ENCODE results near the gene ARPC4.
A peak's percentile ranks its signal among the peaks of the same experiment; 100 is the strongest.
"Not testable (repeated sequence)": the region's sequence is repeated elsewhere in the genome, so short reads cannot be mapped to it uniquely, and the experiment has no call there.

ARPC4 gene

DNA sequence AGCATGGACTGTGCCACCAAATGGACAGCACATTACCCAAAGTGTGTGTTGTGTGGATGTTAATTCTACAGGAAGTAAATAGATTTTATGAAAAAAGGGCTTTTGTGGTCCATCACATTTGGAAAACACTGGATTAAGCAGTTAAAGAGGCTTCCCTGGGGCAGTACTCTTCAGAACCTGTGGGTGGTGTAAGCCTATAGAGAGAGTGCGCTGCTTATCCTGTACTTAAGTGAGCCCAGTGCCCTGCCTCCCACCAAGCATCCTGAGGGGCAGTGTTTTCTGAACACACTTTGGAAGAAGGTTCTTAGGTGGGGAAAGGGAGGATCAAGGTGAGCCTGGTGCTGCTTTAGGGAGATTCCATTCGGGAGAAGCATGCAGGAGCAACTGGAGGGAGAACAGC lies 28.1 kb downstream of the ARPC4 start:
- DNase-seq (ENCODE audit: low read depth): no peak

DNA sequence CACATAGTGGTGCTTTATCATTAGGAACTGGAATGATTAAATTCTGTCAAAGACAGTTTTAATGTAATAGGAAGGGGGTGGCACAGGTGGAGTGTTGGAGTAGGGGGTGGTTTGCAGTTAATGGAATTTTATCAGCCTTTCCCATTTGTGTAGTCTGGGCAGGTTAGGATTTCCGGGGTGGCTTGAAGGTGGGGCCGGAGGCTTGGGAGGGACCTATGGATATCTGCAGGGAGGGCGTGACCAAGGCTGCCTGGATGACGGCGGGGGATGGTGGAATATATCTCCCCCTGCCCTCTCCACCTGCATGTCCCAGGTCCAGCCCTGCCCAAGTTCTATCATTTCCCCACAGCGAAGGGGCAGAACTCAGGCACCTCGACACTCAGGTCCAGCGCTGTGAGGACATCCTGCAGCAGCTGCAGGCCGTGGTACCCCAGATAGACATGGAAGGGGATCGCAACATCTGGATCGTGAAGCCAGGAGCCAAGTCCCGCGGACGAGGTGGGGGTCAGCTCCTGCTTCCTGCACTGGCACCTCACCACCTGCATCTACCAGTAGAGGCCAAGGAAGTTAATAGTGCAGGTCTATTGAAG lies 32.7 kb downstream of the ARPC4 start:
- DNase-seq (ENCODE audit: low read depth): no peak

DNA sequence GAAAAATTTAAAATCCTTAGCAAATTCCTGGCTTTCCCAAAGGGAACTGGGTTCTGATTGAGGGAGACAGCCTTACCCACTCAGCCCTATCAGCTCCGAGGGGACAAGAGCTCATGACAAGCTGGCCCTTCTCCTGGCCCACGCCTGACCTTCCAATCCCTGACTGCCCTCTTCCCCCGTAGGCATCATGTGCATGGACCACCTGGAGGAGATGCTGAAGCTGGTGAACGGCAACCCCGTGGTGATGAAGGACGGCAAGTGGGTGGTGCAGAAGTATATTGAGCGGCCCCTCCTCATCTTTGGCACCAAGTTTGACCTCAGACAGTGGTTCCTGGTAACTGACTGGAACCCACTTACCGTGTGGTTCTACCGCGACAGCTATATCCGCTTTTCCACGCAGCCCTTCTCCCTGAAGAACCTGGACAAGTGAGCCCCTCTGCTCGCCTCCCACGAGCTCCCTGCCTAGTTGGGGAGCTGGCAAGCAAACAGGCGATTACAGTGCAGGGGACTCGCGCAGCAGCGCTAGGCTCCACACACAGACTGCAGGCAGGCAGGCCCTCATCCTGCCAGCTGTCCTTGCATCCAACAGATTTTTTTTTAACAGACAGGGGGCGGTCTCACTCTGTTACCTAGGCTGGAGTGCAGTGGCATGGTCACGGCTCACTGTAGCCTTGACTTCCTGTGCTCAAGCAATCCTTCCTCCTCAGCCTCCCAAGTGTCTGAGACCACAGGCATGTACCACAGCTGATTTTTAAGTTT lies 34.1 kb downstream of the ARPC4 start:
- no peak for DNase-seq (ENCODE audit: low read depth)

DNA sequence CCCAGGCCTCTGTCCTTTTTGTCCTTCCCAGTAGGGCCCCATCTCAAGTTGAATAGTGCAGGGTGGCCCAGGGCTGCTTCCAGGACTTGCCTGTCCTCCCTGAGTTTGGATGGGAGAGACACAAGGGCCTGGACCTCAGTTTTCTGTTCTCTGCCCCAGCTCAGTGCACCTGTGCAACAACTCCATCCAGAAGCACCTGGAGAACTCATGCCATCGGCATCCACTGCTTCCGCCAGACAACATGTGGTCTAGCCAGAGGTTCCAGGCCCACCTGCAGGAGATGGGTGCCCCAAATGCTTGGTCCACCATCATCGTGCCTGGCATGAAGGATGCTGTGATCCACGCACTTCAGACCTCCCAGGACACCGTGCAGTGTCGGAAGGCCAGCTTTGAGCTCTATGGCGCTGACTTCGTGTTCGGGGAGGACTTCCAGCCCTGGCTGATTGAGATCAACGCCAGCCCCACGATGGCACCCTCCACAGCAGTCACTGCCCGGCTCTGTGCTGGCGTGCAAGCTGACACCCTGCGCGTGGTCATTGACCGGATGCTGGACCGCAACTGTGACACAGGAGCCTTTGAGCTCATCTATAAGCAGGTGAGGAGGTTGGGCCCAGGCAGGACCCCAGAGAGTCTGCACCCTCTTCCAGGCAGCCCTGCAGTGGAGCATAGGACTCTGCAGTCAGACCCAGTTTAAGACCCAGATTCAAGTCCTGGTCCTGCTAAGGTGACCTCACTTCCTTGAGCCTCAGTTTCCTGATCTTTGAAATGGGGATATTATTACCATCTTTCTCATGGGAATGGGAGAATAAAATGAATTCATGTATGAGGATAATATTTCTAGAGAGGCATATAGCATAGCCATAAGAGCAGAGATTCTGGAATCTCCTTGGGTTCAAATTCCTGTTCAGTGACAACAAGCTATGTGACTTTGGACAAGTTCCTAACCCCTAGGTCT lies 36.2 kb downstream of the ARPC4 start:
- no peak for DNase-seq (ENCODE audit: low read depth)

DNA sequence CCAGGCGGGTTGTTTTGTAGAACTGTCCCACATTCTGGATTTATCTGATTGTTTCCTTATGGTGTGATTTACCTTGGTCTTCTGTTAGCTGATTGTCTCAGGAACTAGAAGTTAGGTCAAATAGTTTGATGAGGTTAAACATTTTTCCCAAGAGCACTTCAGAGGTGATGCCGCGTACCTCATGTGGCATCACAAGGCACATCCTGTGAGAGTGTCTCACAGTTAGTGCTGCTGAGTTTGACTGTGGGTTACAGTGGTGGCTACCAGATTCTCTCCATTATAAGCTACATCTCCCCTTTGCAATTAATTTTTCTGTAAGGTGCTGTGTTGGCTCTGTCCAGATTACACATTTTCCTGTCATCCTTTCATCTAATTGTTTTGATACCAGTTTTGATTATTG lies 38.4 kb downstream of the ARPC4 start:
- DNase-seq (ENCODE audit: low read depth): no peak

DNA sequence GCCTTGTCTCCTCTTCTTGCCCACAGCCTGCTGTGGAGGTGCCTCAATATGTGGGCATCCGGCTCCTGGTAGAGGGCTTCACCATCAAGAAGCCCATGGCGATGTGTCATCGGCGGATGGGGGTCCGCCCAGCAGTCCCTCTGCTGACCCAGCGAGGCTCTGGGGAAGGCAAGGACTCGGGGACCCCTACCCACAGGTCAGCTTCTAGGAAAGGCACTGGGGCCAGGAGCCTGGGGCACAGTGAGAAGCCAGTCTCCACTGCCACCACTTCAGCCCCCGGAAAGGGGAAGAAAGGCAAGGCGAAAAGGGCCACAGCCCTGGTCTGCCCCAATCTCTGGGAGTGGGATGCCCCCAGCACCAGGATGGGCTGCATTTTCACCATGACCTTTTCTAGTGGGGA lies 40.2 kb downstream of the ARPC4 start:
- DNase-seq (ENCODE audit: low read depth): no peak

DNA sequence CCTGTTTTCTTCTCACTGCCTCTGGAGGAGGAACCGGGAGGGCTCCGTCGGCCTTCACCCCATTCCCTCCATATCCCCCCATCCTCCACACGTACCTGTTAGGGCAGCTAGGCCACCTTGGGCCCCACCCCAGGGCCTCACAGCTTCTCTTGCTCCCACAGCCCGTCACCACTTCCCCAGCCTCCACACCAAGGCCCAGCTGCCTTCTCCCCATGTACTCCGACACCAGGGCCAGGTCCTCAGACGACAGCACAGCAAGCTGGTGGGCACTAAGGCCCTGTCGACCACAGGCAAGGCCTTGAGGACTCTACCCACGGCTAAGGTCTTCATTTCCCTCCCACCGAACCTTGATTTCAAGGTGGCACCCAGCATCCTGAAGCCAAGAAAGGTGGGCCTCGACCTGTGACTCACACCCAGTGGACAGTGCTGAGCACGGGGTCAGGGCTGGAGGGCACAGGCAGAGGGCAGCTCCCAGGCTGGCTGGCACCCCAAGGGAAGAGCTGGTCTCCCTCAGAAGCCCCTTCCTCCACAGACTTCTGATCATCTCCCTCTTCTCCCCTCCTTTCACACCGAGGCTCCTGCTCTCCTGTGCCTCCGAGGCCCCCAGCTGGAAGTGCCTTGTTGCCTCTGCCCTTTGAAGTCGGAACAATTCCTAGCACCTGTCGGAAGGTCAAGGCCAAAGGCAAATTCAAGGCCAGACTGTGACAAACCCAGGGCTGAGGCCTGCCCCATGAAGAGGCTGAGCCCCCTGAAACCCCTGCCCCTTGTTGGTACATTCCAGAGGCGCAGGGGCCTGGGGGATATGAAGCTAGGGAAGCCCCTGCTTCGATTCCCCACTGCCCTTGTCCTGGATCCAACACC lies 41.9 kb downstream of the ARPC4 start:
- DNase-seq (ENCODE audit: low read depth): no peak

DNA sequence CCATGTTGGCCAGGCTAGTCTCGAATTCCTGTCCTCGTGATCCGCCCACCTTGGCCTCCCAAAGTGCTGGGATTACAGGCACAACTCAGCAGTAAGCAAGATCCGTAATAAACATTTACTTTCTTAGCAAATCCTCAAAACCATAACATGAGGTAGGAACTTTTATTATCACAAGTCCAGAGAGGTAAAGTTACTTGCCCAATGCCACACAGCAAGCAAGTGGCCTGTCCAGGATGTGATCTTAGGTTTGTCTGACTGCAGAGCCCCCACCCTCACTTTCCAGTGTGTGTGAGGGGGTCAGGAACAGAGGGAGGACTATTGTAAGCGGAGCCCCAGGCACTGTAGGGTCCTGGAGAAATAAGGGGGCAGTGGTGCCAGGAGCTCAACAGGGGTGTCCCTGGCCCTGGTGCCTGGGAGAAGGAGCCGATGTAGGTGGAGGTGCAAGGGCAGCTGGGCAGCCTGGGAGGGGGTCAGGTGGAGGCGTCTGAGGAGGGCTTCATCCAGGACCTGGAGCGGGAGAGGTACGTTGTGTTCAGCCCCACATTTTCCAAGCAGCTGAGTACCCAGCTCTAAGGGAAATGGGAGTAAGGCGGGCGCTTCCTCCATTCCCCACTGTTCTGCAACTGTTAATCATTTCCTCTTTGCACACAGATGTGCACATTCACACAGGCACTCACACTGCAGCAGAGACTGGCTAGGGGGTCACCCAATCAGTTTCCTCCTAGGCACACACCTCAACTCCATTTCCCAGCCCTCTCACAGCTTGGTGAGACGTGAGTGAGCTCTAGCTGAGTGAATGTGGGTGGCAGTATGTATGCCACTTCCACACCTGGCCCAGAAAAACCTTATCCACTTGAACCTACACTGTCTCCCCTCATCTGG lies 45.1 kb downstream of the ARPC4 start:
- DNase-seq (ENCODE audit: low read depth): no peak

DNA sequence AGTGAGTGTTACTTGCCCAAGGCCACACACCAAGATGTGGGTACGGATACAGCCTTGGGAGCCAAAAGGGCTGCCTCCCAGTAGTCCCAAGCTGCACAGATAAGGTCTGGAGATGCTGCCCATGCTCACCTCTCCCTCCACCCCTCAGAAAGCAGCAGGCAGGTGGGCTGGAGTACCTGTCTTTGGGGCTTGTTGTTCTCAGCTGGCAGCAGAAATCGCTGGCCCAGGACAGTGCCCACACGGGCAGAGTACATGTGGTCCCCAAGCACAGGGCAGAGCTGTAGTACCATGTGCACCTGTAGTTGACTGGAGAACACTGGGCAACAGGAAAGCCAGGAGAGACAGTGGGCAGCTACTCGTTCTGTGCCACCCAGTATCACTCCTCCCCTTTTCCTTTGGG lies 46.0 kb downstream of the ARPC4 start:
- no peak for DNase-seq (ENCODE audit: low read depth)

DNA sequence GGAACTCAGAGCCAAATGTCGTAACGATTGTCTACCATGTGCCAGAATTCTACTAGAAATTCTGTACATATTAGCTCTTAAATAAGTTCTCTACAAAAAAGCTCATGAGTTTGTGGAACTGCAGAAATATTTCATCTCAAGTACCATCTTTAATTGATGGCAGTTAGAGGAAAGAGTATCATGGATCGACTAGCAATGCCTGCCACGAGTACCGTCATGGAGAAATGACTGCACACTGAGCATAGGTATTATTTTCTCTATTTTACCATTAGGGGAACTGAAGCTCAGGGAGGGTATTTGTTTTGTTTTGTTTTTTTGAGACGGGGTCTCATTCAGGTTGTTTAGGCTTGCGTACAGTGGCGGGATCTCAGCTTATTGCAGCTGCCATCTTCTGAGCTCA lies 48.1 kb downstream of the ARPC4 start:
- DNase-seq (ENCODE audit: low read depth): no peak

DNA sequence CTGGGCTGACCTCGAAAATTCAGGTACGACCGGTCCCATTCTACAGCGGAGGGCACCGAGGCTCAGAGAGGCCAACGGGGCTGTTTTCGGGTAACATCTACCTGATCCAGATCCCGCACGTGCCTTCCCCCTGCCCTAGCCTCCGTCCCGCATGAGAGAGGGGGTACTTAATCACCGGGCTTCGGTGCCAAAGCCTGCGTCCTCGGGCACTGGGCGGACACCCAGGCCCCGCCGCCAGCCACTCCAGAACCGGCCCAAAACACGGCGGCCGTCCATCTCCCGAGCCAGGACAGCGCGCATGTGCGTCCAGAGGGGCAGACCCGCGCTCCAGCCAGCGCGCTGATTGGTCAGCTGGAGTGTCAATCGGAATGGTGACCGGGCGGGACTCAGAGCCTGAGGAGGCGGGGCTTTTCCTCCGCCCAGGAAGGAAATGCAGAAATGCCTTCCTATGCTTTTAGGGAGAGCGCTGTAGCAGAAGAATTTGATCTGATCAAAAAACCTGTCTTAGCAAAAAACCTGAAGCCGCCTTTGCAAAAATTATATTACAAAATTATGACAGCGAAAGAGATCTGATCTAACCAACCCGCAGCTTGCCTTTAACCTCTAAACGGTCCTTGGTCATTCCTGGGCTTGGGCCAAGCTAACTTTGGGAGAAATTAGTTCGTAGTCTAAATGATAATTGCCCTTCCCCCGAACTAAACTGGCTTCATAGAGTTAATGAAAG lies 51.0 kb downstream of the ARPC4 start, which contains the start of gene RPUSD3:
RPUSD3 (minus strand) TSS at position 294 of the 724 bp plus-strand sequence; CDS start at position 276, 18 bp downstream.
- peak; percentile 96 for DNase-seq (ENCODE audit: low read depth)

DNA sequence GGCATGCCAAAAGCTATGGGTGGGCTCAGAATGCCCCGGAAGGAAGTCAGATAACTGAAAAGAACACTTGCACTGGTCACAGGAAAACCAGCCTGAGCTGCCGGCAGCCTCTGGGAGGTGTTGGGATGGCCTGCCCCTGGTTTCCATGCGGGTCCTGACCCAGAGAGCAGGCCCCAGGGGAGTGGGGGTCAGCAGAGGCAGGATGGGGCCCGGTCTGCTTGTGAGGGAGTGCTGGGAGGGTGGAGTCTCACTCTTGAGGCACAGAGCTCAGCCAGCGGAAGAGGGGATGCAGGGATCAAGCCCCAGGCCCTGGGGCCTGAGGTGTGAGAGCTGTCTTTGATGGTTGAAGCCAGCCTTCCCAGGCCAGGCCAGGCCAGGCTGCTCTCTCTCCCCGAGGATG lies 53.3 kb downstream of the ARPC4 start:
- DNase-seq (ENCODE audit: low read depth): no peak

DNA sequence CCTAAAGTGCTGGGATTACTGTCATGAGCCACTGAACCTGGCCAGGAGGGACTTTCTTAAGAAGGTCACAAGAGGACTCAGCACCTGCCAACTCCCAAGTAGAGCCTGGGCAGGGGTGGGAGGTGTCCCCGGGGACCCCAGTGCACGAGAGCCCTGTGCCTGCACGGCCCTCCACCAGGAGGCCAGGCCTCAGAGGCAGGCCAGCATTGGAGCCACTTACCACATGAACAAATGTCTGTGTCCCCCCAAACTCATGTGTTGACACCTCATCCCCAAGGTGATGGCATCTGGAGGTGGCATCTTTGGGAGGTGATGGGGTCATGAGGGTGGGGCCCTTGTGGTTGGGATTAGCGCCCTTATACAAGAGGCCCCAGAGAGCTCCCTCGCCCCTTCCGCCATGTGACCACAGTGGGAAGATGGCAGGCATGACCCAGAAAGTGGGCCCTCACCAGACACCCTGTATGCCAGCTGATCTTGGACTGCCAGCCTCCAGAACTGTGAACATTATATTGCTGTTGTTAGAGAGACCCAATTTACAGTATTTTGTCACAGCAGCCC lies 54.1 kb downstream of the ARPC4 start:
- DNase-seq (ENCODE audit: low read depth): no peak

DNA sequence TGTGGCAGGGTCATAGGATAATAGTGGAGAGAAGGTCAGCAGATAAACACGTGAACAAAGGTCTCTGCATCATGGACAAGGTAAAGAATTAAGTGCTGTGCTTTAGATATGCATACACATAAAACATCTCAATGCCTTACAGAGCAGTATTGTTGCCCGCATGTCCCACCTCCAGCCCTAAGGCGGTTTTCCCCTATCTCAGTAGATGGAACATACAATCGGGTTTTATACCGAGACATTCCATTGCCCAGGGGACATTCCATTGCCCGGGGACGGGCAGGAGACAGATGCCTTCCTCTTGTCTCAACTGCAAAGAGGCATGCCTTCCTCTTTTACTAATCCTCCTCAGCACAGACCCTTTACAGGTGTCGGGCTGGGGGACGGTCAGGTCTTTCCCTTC lies 55.0 kb downstream of the ARPC4 start:
- not testable (repeated sequence) for DNase-seq (ENCODE audit: low read depth)

DNA sequence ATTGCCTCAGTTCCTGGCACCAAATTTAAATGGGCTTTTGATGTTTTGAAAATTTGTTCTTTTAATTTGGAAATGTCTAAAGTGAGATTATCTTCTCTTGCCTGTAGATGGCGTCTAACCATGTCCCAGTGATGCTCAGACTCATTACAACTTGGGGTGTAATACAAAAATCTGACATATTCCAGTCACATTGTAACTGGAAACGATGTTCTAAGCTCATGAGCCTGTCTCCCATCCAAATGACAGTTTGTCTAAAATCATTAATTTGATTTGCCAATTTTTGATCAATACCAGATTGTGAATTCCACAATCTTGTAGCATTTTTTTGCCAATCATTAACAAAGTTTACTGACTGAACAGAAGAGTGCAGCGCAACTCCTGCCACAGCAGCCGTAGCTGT lies 56.0 kb downstream of the ARPC4 start:
- DNase-seq (ENCODE audit: low read depth): not testable (repeated sequence)

DNA sequence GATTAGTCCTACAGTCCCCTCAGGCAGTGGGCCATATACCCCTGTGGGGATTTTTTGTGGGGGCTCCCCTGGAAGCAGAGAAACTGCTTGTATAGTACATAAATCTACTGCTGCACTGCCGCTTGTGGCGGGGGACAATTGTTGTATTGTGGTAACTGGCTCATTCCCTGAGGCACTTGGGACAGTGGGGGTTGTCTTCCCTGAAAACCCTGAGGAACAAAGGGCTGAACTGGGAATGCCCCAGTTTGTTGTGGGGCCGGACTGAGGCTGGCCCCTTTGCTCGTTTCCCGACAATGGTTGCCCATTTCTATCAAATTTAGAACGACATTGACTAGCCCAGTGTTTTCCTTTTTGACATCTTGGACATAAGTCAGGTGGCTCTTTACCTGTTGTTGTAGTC lies 58.5 kb downstream of the ARPC4 start:
- not testable (repeated sequence) for DNase-seq (ENCODE audit: low read depth)

DNA sequence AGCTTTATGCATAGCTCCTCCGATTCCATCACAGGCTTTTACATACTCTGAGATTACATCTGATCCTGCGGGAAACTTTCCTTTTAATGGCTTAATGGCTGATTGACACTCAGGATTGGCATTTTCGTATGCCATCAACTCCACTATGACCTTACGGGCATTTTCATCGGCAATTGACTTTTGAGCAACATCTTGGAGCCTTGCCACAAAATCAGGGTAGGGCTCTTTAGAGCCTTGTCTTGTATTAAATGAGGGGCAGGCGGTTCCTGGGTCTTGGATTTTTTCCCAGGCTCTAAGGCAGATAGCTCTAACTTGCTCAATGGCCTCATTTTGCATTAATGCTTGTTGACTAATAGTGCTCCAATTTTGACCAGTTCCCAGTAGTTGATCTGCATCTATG lies 59.0 kb downstream of the ARPC4 start:
- DNase-seq (ENCODE audit: low read depth): not testable (repeated sequence)

DNA sequence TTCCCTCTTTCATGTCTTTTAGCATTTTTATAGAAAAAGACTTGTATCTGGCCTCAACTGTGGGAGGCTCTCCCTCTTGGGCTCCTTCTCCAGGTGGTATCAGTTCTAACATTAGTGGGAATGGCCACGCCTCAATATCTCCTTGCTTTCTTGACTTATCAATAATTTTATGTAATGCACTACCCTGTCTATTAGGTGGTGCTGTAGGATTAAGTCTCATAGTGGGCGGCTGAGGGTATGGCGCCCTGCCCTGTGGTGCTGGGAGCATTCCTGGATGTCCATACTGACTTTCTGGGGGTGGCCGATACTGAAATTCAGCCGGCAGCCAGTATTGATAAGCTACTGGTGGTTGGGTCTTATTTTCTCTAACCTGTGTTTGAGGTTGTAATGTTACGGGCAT lies 59.6 kb downstream of the ARPC4 start:
- DNase-seq (ENCODE audit: low read depth): no peak

DNA sequence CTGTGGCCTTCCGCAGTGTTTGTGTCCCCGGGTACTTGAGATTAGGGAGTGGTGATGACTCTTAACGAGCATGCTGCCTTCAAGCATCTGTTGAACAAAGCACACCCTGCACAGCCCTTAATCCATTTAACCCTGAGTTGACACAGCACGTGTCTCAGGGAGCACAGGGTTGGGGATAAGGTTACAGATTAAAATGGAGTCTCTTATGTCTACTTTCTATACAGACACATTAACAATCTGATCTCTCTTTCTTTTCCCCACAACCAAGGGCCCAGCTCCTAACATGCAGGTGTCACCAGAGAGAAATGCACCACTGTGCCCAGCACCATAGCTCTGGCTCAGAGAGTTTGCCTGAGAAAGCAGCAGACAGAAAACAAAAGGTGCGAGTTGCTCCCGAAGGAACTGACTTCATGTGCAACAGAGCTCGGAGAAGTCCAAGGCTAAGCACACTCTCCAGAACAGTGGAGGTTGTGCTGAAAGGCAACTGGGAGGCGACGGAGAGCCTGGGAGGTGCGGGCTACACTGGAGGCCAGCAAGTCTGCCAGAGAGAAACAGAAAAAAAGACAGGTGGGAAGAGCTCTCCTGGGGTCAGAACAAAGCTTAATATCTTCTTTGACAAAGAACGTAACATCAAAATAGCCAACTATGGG lies 61.5 kb downstream of the ARPC4 start:
- DNase-seq (ENCODE audit: low read depth): not testable (repeated sequence)
